ENCODE measurements around the gene CYP21A2. TPM values are rescaled to one million over a fixed set of nuclear protein-coding genes. Genes with fewer than 3 reads are reported as not detected.
"Not testable (repeated sequence)": the region's sequence is repeated elsewhere in the genome, so short reads cannot be mapped to it uniquely, and the experiment has no call there.

The CYP21A2 gene
- total RNA-seq, 1 donor, result 0.72 TPM

- H3K27me3 ChIP-seq (ENCODE audit: insufficient read depth, low read length); H4K20me1 ChIP-seq (ENCODE audit: insufficient read depth, low read length); H3K4me2 ChIP-seq (ENCODE audit: insufficient read depth, low read length); H3K9me3 ChIP-seq (ENCODE audit: low read depth, low read length); DNase-seq (ENCODE audit: insufficient read length, low spot score, missing footprints); H3K4me3 ChIP-seq (ENCODE audit: insufficient read depth, low read length); H3K79me2 ChIP-seq (ENCODE audit: insufficient read depth, low read length); H3K36me3 ChIP-seq (ENCODE audit: insufficient read depth, low read length); H2AFZ ChIP-seq (ENCODE audit: low read length); H3K27ac ChIP-seq (ENCODE audit: low read depth, low read length); H3K4me1 ChIP-seq (ENCODE audit: insufficient read depth, low read length): not testable (repeated sequence)
Measured at GRCh38 chr6:32014547-32014946, 23.7 kb upstream of the CYP21A2 start, which contains the start of gene C4B. C4B (plus strand) TSS chr6:32014795; CDS start chr6:32014846, 51 bp downstream.

DNA sequence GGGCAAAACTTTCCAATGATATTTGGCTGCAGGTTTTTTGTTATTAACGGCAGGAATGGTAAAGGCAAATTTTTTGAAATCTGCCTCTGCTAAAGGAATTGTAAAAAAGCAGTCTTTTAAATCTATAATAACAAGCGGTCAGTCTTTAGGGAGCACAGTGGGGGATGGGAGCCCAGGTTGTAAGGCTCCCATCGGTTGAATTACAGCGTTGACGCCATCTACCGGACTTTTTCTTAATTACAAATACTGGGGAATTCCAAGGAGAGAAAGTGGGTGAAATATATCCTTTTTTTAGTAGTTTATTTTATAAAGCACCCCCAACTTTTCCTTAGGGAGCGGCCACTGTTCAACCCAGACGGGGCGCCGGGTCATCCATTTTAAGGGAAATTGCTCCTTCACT lies 16.1 kb upstream of the CYP21A2 start:
- H3K4me2 ChIP-seq (ENCODE audit: insufficient read depth, low read length); H3K27me3 ChIP-seq (ENCODE audit: insufficient read depth, low read length); H3K36me3 ChIP-seq (ENCODE audit: insufficient read depth, low read length); H3K79me2 ChIP-seq (ENCODE audit: insufficient read depth, low read length); DNase-seq (ENCODE audit: insufficient read length, low spot score, missing footprints); H3K4me1 ChIP-seq (ENCODE audit: insufficient read depth, low read length); H4K20me1 ChIP-seq (ENCODE audit: insufficient read depth, low read length); H3K9me3 ChIP-seq (ENCODE audit: low read depth, low read length); H2AFZ ChIP-seq (ENCODE audit: low read length); H3K4me3 ChIP-seq (ENCODE audit: insufficient read depth, low read length); H3K27ac ChIP-seq (ENCODE audit: low read depth, low read length): not testable (repeated sequence)

GRCh38 chr6:32028631-32029030 lies 9.6 kb upstream of the CYP21A2 start:
- not testable (repeated sequence) for H3K9me3 ChIP-seq (ENCODE audit: low read depth, low read length); H2AFZ ChIP-seq (ENCODE audit: low read length); H3K79me2 ChIP-seq (ENCODE audit: insufficient read depth, low read length); H3K4me3 ChIP-seq (ENCODE audit: insufficient read depth, low read length); H3K4me2 ChIP-seq (ENCODE audit: insufficient read depth, low read length); DNase-seq (ENCODE audit: insufficient read length, low spot score, missing footprints); H3K36me3 ChIP-seq (ENCODE audit: insufficient read depth, low read length); H3K27ac ChIP-seq (ENCODE audit: low read depth, low read length); H4K20me1 ChIP-seq (ENCODE audit: insufficient read depth, low read length); H3K27me3 ChIP-seq (ENCODE audit: insufficient read depth, low read length); H3K4me1 ChIP-seq (ENCODE audit: insufficient read depth, low read length)

GRCh38 chr6:32029553-32029952 lies 8.7 kb upstream of the CYP21A2 start:
- H4K20me1 ChIP-seq (ENCODE audit: insufficient read depth, low read length); H3K9me3 ChIP-seq (ENCODE audit: low read depth, low read length); H3K27ac ChIP-seq (ENCODE audit: low read depth, low read length): not testable (repeated sequence)

DNA sequence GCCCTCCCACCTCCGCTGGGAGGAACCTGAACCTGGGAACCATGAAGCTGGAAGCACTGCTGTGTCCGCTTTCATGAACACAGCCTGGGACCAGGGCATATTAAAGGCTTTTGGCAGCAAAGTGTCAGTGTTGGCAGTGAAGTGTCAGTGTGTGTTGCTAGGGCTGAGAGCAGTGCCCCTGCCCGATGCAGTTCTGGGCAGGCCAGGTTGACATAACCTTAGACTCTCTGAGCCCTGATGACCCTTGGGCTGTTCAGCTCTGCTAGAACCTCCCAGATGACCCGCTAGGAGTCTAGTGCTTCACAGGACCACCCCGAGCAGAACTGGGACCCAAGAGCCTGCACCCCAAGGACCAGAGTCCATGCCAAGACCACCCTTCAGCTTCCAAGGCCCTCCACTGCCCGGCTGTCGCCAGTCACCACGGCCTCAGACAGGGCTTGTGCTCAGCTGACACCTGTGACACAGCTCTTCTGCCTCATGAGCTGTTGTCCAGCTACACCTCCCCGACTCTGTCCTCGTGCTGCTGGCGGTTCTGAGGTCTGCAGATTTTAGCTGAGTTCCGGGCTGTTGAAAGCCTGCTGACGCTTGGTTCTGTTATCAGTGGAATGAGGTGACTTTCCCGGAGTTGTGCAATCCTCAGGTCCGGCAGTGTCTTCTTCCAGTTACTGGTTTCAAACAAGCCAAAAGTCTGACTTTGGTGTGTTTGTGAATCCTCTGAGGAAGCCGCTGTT lies 2.8 kb upstream of the CYP21A2 start:
- H3K79me2 ChIP-seq (ENCODE audit: insufficient read depth, low read length); H3K4me3 ChIP-seq (ENCODE audit: insufficient read depth, low read length); H3K27me3 ChIP-seq (ENCODE audit: insufficient read depth, low read length); H3K36me3 ChIP-seq (ENCODE audit: insufficient read depth, low read length); H3K4me1 ChIP-seq (ENCODE audit: insufficient read depth, low read length); H3K4me2 ChIP-seq (ENCODE audit: insufficient read depth, low read length); H4K20me1 ChIP-seq (ENCODE audit: insufficient read depth, low read length); DNase-seq (ENCODE audit: insufficient read length, low spot score, missing footprints); H2AFZ ChIP-seq (ENCODE audit: low read length); H3K27ac ChIP-seq (ENCODE audit: low read depth, low read length); H3K9me3 ChIP-seq (ENCODE audit: low read depth, low read length): not testable (repeated sequence)

More at GRCh38 chr6:32029553-32029952, 8.7 kb upstream of the CYP21A2 start:
- H3K36me3 ChIP-seq (ENCODE audit: insufficient read depth, low read length); H3K4me2 ChIP-seq (ENCODE audit: insufficient read depth, low read length); H3K4me1 ChIP-seq (ENCODE audit: insufficient read depth, low read length); H3K27me3 ChIP-seq (ENCODE audit: insufficient read depth, low read length); H3K4me3 ChIP-seq (ENCODE audit: insufficient read depth, low read length); H2AFZ ChIP-seq (ENCODE audit: low read length); H3K79me2 ChIP-seq (ENCODE audit: insufficient read depth, low read length); DNase-seq (ENCODE audit: insufficient read length, low spot score, missing footprints): not testable (repeated sequence)

DNA sequence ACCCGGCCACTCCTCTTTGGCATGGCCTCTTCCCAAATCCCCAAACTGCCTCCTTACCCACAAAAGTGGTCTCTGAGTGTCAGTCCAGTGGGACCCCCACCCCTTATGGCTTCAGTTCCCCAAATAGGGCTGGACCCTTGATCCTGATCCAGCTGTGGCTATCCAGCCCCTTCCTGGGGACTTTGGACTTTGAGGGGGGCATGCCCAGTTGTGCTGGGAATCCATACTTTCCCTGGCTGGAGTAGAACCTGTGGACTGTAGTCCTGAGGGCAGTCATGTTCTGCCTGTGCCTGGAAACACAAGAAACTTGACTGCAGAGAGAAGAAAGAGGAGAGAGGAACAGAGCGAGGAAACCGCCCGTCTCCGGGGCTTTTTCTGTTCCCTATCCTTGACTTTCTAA lies 1.1 kb upstream of the CYP21A2 start:
- not testable (repeated sequence) for H3K27ac ChIP-seq (ENCODE audit: low read depth, low read length); H3K36me3 ChIP-seq (ENCODE audit: insufficient read depth, low read length); DNase-seq (ENCODE audit: insufficient read length, low spot score, missing footprints); H2AFZ ChIP-seq (ENCODE audit: low read length); H3K79me2 ChIP-seq (ENCODE audit: insufficient read depth, low read length); H3K4me2 ChIP-seq (ENCODE audit: insufficient read depth, low read length); H3K4me1 ChIP-seq (ENCODE audit: insufficient read depth, low read length); H4K20me1 ChIP-seq (ENCODE audit: insufficient read depth, low read length); H3K27me3 ChIP-seq (ENCODE audit: insufficient read depth, low read length); H3K4me3 ChIP-seq (ENCODE audit: insufficient read depth, low read length); H3K9me3 ChIP-seq (ENCODE audit: low read depth, low read length)

GRCh38 chr6:32038878-32039277 lies 663 bp downstream of the CYP21A2 start:
- not testable (repeated sequence) for H3K4me2 ChIP-seq (ENCODE audit: insufficient read depth, low read length)

DNA sequence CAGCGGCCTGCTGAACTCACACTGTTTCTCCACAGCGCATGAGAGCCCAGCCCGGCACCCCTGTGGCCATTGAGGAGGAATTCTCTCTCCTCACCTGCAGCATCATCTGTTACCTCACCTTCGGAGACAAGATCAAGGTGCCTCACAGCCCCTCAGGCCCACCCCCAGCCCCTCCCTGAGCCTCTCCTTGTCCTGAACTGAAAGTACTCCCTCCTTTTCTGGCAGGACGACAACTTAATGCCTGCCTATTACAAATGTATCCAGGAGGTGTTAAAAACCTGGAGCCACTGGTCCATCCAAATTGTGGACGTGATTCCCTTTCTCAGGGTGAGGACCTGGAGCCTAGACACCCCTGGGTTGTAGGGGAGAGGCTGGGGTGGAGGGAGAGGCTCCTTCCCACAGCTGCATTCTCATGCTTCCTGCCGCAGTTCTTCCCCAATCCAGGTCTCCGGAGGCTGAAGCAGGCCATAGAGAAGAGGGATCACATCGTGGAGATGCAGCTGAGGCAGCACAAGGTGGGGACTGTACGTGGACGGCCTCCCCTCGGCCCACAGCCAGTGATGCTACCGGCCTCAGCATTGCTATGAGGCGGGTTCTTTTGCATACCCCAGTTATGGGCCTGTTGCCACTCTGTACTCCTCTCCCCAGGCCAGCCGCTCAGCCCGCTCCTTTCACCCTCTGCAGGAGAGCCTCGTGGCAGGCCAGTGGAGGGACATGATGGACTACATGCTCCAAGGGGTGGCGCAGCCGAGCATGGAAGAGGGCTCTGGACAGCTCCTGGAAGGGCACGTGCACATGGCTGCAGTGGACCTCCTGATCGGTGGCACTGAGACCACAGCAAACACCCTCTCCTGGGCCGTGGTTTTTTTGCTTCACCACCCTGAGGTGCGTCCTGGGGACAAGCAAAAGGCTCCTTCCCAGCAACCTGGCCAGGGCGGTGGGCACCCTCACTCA lies 1.4 kb downstream of the CYP21A2 start:
- not testable (repeated sequence) for H3K27ac ChIP-seq (ENCODE audit: low read depth, low read length); H3K4me1 ChIP-seq (ENCODE audit: insufficient read depth, low read length); H2AFZ ChIP-seq (ENCODE audit: low read length); DNase-seq (ENCODE audit: insufficient read length, low spot score, missing footprints); H3K4me3 ChIP-seq (ENCODE audit: insufficient read depth, low read length); H3K79me2 ChIP-seq (ENCODE audit: insufficient read depth, low read length); H3K9me3 ChIP-seq (ENCODE audit: low read depth, low read length); H3K4me2 ChIP-seq (ENCODE audit: insufficient read depth, low read length); H3K27me3 ChIP-seq (ENCODE audit: insufficient read depth, low read length); H4K20me1 ChIP-seq (ENCODE audit: insufficient read depth, low read length); H3K36me3 ChIP-seq (ENCODE audit: insufficient read depth, low read length)

More at GRCh38 chr6:32038878-32039277, 663 bp downstream of the CYP21A2 start:
- not testable (repeated sequence) for H3K4me3 ChIP-seq (ENCODE audit: insufficient read depth, low read length); H3K27ac ChIP-seq (ENCODE audit: low read depth, low read length); H3K79me2 ChIP-seq (ENCODE audit: insufficient read depth, low read length); H3K9me3 ChIP-seq (ENCODE audit: low read depth, low read length); H3K27me3 ChIP-seq (ENCODE audit: insufficient read depth, low read length); H2AFZ ChIP-seq (ENCODE audit: low read length); DNase-seq (ENCODE audit: insufficient read length, low spot score, missing footprints); H4K20me1 ChIP-seq (ENCODE audit: insufficient read depth, low read length); H3K4me1 ChIP-seq (ENCODE audit: insufficient read depth, low read length); H3K36me3 ChIP-seq (ENCODE audit: insufficient read depth, low read length)

All from osteoblast (primary cell).